ENCODE results near the gene SF3B2. TPM values are rescaled to one million over a fixed set of nuclear protein-coding genes. Genes with fewer than 3 reads are reported as not detected.
"Not testable (repeated sequence)": the region's sequence is repeated elsewhere in the genome, so short reads cannot be mapped to it uniquely, and the experiment has no call there.

SF3B2 gene
- total and polyA plus RNA-seq, 9 donors: 113 to 203 (median 189) TPM

GRCh38 chr11:66076561-66076960 lies 24.4 kb downstream of the SF3B2 start:
- Histone ChIP-seq H3K4me1 (ENCODE audit: insufficient read depth) (peaks cover 4% of the 10 kb centered on the region), H3K36me3 (no peaks in the 10 kb centered on the region), H3K4me3 (no peak overlapping the region), H3K9me3 (no peaks in the 10 kb centered on the region), H3K27me3 (no peaks in the 10 kb centered on the region), H3K27ac (no peak overlapping the region)
- no peak for TF ChIP-seq EP300 (IDR thresholded peaks at IDR 0.05)
- no peak for TF ChIP-seq CTCF (IDR thresholded peaks at IDR 0.05)
- TF ChIP-seq POLR2A (IDR thresholded peaks at IDR 0.05): no peak
- 55 to 63% (median 58%) methylated on average over 9 of the region's 9 CpGs for WGBS, 3 donors
- DNase-seq: no peak
- intact Hi-C loops (cut with DNase I): no loop called here

- intact Hi-C loops (cut with DNase I): no loop called here
- no peak overlapping the region for H3K4me3 ChIP-seq
- TF ChIP-seq CTCF (IDR thresholded peaks at IDR 0.05): no peak
- no peak for TF ChIP-seq POLR2A (IDR thresholded peaks at IDR 0.05)
- no peak for TF ChIP-seq EP300 (IDR thresholded peaks at IDR 0.05)
- 89 to 93% (median 90%) methylated on average over 3 of the region's 3 CpGs for WGBS, 3 donors
- no peak for DNase-seq
- H3K36me3 ChIP-seq: no peaks in the 10 kb centered on the region
- H3K27me3 ChIP-seq: no peaks in the 10 kb centered on the region
- H3K4me1 ChIP-seq (ENCODE audit: insufficient read depth): peaks cover 5% of the 10 kb centered on the region
- H3K9me3 ChIP-seq: no peaks in the 10 kb centered on the region
- no peak overlapping the region for H3K27ac ChIP-seq
These were observed 25.8 kb downstream of the SF3B2 start for GRCh38 chr11:66077927-66078326.

GRCh38 chr11:66078949-66079348 lies 26.8 kb downstream of the SF3B2 start:
- H3K27ac ChIP-seq; H3K27me3 ChIP-seq; intact Hi-C loops (cut with DNase I); H3K9me3 ChIP-seq; H3K4me3 ChIP-seq; H3K36me3 ChIP-seq; H3K4me1 ChIP-seq (ENCODE audit: insufficient read depth); DNase-seq: not testable (repeated sequence)
- 78 to 82% (median 79%) methylated on average over 7 of the region's 7 CpGs for whole genome bisulfite sequencing, 3 donors

GRCh38 chr11:66080055-66080817 lies 28.1 kb downstream of the SF3B2 start:
- Histone ChIP-seq H3K4me1 (ENCODE audit: insufficient read depth) (peaks cover 7% of the 10 kb centered on the region), H3K27me3 (no peaks in the 10 kb centered on the region), H3K4me3 (no peak overlapping the region), H3K9me3 (no peaks in the 10 kb centered on the region), H3K36me3 (no peaks in the 10 kb centered on the region), H3K27ac (no peak overlapping the region)
- intact Hi-C loops (cut with DNase I): no loop called here
- 71 to 74% (median 73%) methylated on average over 9 of the region's 9 CpGs for WGBS, 3 donors
- no peak for TF ChIP-seq POLR2A (IDR thresholded peaks at IDR 0.05)
- DNase-seq: peak in 1 of 5 donors; percentile 66

- TF ChIP-seq POLR2A (IDR thresholded peaks at IDR 0.05) (no peak), CTCF (IDR thresholded peaks at IDR 0.05) (no peak), EP300 (IDR thresholded peaks at IDR 0.05) (no peak)
- no peak overlapping the region for H3K27ac ChIP-seq
- H3K9me3 ChIP-seq: no peaks in the 10 kb centered on the region
- peaks cover 6% of the 10 kb centered on the region for H3K4me1 ChIP-seq (ENCODE audit: insufficient read depth)
- no peaks in the 10 kb centered on the region for H3K36me3 ChIP-seq
- no peak for DNase-seq
- no peaks in the 10 kb centered on the region for H3K27me3 ChIP-seq
- no peak overlapping the region for H3K4me3 ChIP-seq
- intact Hi-C loops (cut with DNase I): no loop called here
- 31 to 39% (median 32%) methylated on average over 5 of the region's 5 CpGs for WGBS, 3 donors
These were observed 29.3 kb downstream of the SF3B2 start for GRCh38 chr11:66081505-66081904.

All from ovary (tissue), 9 donors.